ENCODE data around the gene RPL9. TPM values are rescaled to one million over a fixed set of nuclear protein-coding genes. Genes with fewer than 3 reads are reported as not detected.

RPL9 gene
- total and polyA plus RNA-seq, 2 of the 8 experiments (the other 6 are each of a cell fraction or from before 2014, with no cell fraction given) = 1,161 to 1,184 TPM

GRCh38 chr4:39451423-39452023 is 7.2 kb downstream of the RPL9 start:
- Histone ChIP-seq H2BK120ac (replicated peaks; ENCODE audit: low read depth, low read length) (no peak overlapping the region), H3K27ac (ENCODE audit: low read depth, low read length) (no peak overlapping the region), H3K79me1 (ENCODE audit: low read depth, low read length) (no peaks in the 10 kb centered on the region; the same call in 1 of the 2 replicates), H3K23ac (ENCODE audit: insufficient read length) (no peak overlapping the region), H3K4me3 (ENCODE audit: extremely low read depth in 1 of 4, insufficient read depth in 2 of 4, low read depth in 3 of 4, low read length in 4 of 4) (no peak overlapping the region), H3K4me1 (replicated peaks in 1 of 4; ENCODE audit: control insufficient read depth in 3 of 4, insufficient read depth in 4 of 4, low read length in 3 of 4) (peaks cover 0 to 4% (median under 1%) of the 10 kb centered on the region in 4 experiments; a peak in 3 of 7 replicates), H2AK5ac (ENCODE audit: low read depth, low read length) (no peak overlapping the region), H2BK20ac (ENCODE audit: low read length) (no peak overlapping the region), H3K18ac (ENCODE audit: extremely low read depth, low read length) (no peak overlapping the region), H2BK15ac (ENCODE audit: low read length) (no peak overlapping the region), H3K9me3 (ENCODE audit: insufficient read depth in 2 of 2, low read depth in 1 of 2, low read length in 1 of 2) (no peaks in the 10 kb centered on the region), H3K4ac (replicated peaks; ENCODE audit: insufficient read length, low read depth, low read length) (no peak overlapping the region), H4K91ac (replicated peaks; ENCODE audit: insufficient read length, low read length) (no peak overlapping the region), H2BK12ac (ENCODE audit: low read depth, low read length) (no peak overlapping the region), H3K27me3 (replicated peaks in 1 of 4; ENCODE audit: control insufficient read depth in 3 of 4, extremely low read depth in 1 of 4, insufficient read depth in 3 of 4, low read length in 3 of 4) (no peaks in the 10 kb centered on the region), H3K56ac (replicated peaks; ENCODE audit: insufficient read length, low read depth, low read length) (no peak overlapping the region), H3K4me2 (ENCODE audit: insufficient read depth in 1 of 2, low read depth in 2 of 2, low read length in 2 of 2) (no peak overlapping the region), H3K14ac (ENCODE audit: insufficient read length) (no peak overlapping the region), H4K20me1 (replicated peaks in 1 of 2; ENCODE audit: control insufficient read depth in 1 of 2, insufficient read depth in 2 of 2, low read length in 2 of 2) (peaks cover 5 to 6% of the 10 kb centered on the region in 2 experiments), H4K5ac (ENCODE audit: insufficient read length, low read depth, low read length) (no peak overlapping the region), H3K36me3 (ENCODE audit: control insufficient read depth in 2 of 4, insufficient read depth in 4 of 4, low read length in 3 of 4) (peaks cover 23 to 64% (median 45%) of the 10 kb centered on the region in 4 experiments), H3K9ac (replicated peaks in 1 of 4; ENCODE audit: extremely low read depth in 1 of 4, low read depth in 3 of 4, low read length in 3 of 4) (no peak overlapping the region), H4K8ac (ENCODE audit: extremely low read depth, insufficient read depth, low read length) (no peak overlapping the region), H2BK5ac (ENCODE audit: low read depth, low read length) (no peak overlapping the region), H3K23me2 (ENCODE audit: low read depth, low read length) (peaks cover 7% of the 10 kb centered on the region; the same call in 1 of the 2 replicates), H2AFZ (ENCODE audit: low read length) (no peak overlapping the region), H3K79me2 (ENCODE audit: control insufficient read depth in 1 of 2, insufficient read depth in 2 of 2, low read length in 2 of 2) (peaks cover 0 to 13% of the 10 kb centered on the region in 2 experiments; a peak in 2 of 4 replicates)
- FAIRE-seq = no peak
- TF ChIP-seq POLR2AphosphoS5 (IDR thresholded peaks at IDR 0.05; ENCODE audit: low read depth, low read length) (peak; percentile 75), POLR2A (IDR thresholded peaks at IDR 0.05; ENCODE audit: control extremely low read depth in 1 of 2, low read depth in 2 of 2, low read length in 2 of 2) (peak; percentile 4 to 65; a peak in 2 of 3 replicates), CTBP2 (IDR thresholded peaks at IDR 0.05; ENCODE audit: borderline replicate concordance, insufficient read depth, insufficient read length, low read length) (no peak)
- ChIA-PET CTCF (ENCODE audit: partially characterized antibody) (interaction anchor here (0.9 kb wide), 1 partner anchor 18 kb away, joined by 6 read pairs; no protein-coding TSS in a partner anchor), POLR2A (ENCODE audit: partially characterized antibody) (interaction anchor here (0.6 to 6.2 kb wide), 20 partner anchors 6 to 562 kb away, joined by 3 to 133 read pairs (median 3); partner anchors contain the start of genes LIAS, RPL9 and UGDH)
- no peak for DNase-seq (ENCODE audit: low read depth in 1 of 2, low spot score in 2 of 2)
- 92% methylated on average over 6 of the region's 6 CpGs; no CpG with 5 or more reads in 1 of the 2 experiments for WGBS, 2 experiments (ENCODE audit: extremely low coverage in 1 of 2, insufficient coverage in 1 of 2, insufficient read length in 1 of 2, insufficient replicate concordance in 2 of 2, low coverage in 1 of 2, low lambda C conversion rate in 2 of 2, missing lambda C conversion rate in 1 of 2)

Measured in H1 (cell line).